LNCaP clone FGC (cell line): ENCODE measurements around the gene TMEM88.
A peak's percentile ranks its signal among the peaks of the same experiment; 100 is the strongest.

Experiments
- DNase-seq: peaks from one replicate; pipeline ENCODE4 v3.0.0-alpha.2; 2011; ENCODE audit warnings: low read depth
- H3K4me3 ChIP-seq: 2 replicates; pipeline ENCODE4 v1.5.1; 2011; ENCODE audit warnings: mild to moderate bottlenecking, low read depth, low read length, control low read depth
- CTCF ChIP-seq: IDR thresholded peaks from 2 replicates; pipeline ENCODE4 v1.5.1; 2012; ENCODE audit warnings: mild to moderate bottlenecking; ENCODE audit not compliant: control insufficient read depth, insufficient read depth; ENCODE audit errors: extremely low read depth

Gene TMEM88

GRCh38 chr17:7823581-7824001 is 31.3 kb upstream of the TMEM88 start:
- DNase-seq, result no peak
- TF ChIP-seq CTCF, result no peak

GRCh38 chr17:7824021-7824924 is 30.6 kb upstream of the TMEM88 start:
- H3K4me3 ChIP-seq, result no peak overlapping the region
- DNase-seq, result no peak
- no peak for TF ChIP-seq CTCF

More at GRCh38 chr17:7823581-7824001, 31.3 kb upstream of the TMEM88 start:
- H3K4me3 ChIP-seq, result no peak overlapping the region

- TF ChIP-seq CTCF, result peak; percentile 39; the same call in 1 of the 2 replicates
- no peak overlapping the region for H3K4me3 ChIP-seq
- no peak for DNase-seq
Measured at GRCh38 chr17:7825206-7825990, 29.5 kb upstream of the TMEM88 start.

DNA sequence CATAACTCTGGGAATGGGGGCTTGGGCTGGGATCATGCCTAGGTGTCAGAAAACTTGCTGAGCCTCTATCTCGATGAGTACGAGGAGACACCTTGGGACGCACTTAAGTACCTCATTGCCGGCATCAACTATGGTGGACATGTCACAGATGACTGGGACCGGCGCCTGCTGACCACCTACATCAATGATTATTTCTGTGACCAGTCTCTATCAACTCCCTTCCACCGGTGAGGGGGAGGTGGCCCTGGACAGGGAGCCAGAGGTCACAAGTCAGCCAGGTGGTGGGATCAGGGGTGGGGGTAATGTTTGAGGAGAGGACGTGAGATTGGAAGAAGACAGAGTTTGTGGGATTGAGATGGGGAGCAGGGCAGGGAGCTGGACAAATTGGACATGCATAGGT is 24.2 kb upstream of the TMEM88 start:
- DNase-seq, result no peak
- no peak for TF ChIP-seq CTCF
- no peak overlapping the region for H3K4me3 ChIP-seq

- no peak overlapping the region for H3K4me3 ChIP-seq
- no peak for TF ChIP-seq CTCF
- no peak for DNase-seq
Measured at GRCh38 chr17:7831233-7831632, 23.6 kb upstream of the TMEM88 start.

DNA sequence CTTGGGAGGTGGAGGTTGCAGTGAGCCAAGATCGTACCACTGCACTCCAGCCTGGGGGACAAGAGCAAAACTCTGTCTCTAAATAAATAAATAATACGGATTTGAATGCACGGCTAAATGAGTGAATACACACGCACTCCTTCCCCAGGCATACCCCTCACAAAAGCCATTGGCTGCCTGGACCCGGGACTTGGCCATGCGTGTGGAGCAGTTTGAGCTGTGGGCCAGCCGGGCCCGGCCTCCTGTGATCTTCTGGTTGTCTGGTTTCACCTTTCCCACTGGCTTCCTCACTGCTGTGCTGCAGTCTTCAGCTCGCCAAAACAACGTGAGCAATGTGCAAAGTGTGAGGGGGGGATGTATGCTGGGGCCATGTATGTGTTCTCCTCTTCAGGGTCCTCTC is 22.4 kb upstream of the TMEM88 start:
- no peak for TF ChIP-seq CTCF
- DNase-seq, result no peak
- no peak overlapping the region for H3K4me3 ChIP-seq
